Kidney (tissue), 22 donors: ENCODE results near the gene SLC25A18. TPM values are rescaled to one million over a fixed set of nuclear protein-coding genes. Genes with fewer than 3 reads are reported as not detected.

ENCODE experiments used
- DNase-seq, 5 donors: peaks; one replicate each; pipeline ENCODE4 v3.0.0-alpha.2; 2013 to 2020
- FAIRE-seq: peaks from 2 replicates; lab custom pipeline; 2012; peaks lifted over from hg19 to GRCh38; lab: Jason Lieb, UNC
- H3K27ac ChIP-seq, 2 donors: one replicate each; pipeline ENCODE4 v1.7.0; 2013; ENCODE audit warnings: low read depth in 2 of 2, low read length in 2 of 2, inconsistent platforms in 1 of 2
- H3K27me3 ChIP-seq: one replicate; pipeline ENCODE4 v1.7.1; 2013; ENCODE audit warnings: low read length, inconsistent platforms; ENCODE audit not compliant: control insufficient read depth, insufficient read depth
- H3K36me3 ChIP-seq, 3 donors: one replicate each; pipeline versions ENCODE4 v1.7.0 to v1.7.1; 2013; ENCODE audit warnings: low read length in 3 of 3, control low read depth in 1 of 3, inconsistent platforms in 1 of 3; ENCODE audit not compliant: insufficient read depth in 3 of 3, control insufficient read depth in 2 of 3
- H3K4me1 ChIP-seq, 3 donors: one replicate each; pipeline versions ENCODE4 v1.7.0 to v1.7.1; 2013; ENCODE audit warnings: low read length in 3 of 3, inconsistent platforms in 1 of 3, low read depth in 1 of 3; ENCODE audit not compliant: control insufficient read depth in 2 of 3, insufficient read depth in 2 of 3
- H3K4me3 ChIP-seq, 3 donors: one replicate each; pipeline versions ENCODE4 v1.7.0 to v1.8.1; 2013; ENCODE audit warnings: low read length in 3 of 3, control low read depth in 1 of 3, inconsistent platforms in 1 of 3
- H3K9ac ChIP-seq, 3 donors: one replicate each; pipeline versions ENCODE4 v1.7.0 to v1.7.1; 2013; ENCODE audit warnings: low read length in 3 of 3, control low read depth in 1 of 3, inconsistent platforms in 1 of 3
- H3K9me3 ChIP-seq, 3 donors: one replicate each; pipeline versions ENCODE4 v1.7.0 to v1.7.1; 2013; ENCODE audit warnings: low read length in 3 of 3, control low read depth in 1 of 3, inconsistent platforms in 1 of 3; ENCODE audit not compliant: control insufficient read depth in 2 of 3, insufficient read depth in 1 of 3
- intact Hi-C: fragments of 100-400 bp; cut with DNase I; formaldehyde crosslinking; loops from one replicate; pipeline ENCODE4 v1.11.1; 2022
- long read RNA-seq, 10 donors: library from polyadenylated mRNA in 1 of 10; unstranded in 1 of 10; transcript quantifications; one replicate each; pipeline ENCODE4 v2.0.0 and lab custom pipeline, GENCODE V29; 2021 to 2026
- polyA plus RNA-seq: library from polyadenylated mRNA; stranded (reverse); fragments of 350-450 nt; fragmentation: Illumina TruSeq; extraction: RNeasy Lipid Tissue Mini Kit (QIAGEN cat#74804); gene quantifications from one replicate; pipeline ENCODE4 v1.2.3, GENCODE V29; 2014; ENCODE audit warnings: low read depth, low replicate concordance; ENCODE audit not compliant: insufficient read depth
- total RNA-seq: library from RNA; stranded (reverse); fragmentation: NEBNext Ultra II Directional; extraction: Animal tissue kit (Norgen Biotek cat#: 25700); gene quantifications from one replicate; pipeline ENCODE4 v1.2.1, GENCODE V29; 2021
- TF ChIP-seq, protein P1 (sequence below): IDR thresholded peaks from 3 replicates; pipeline ENCODE4 v1.5.1; 2012; ENCODE audit warnings: mild to moderate bottlenecking, moderate library complexity, borderline replicate concordance; ENCODE audit not compliant: insufficient read depth; ENCODE audit errors: extremely low read depth
- donor health status: control.
- donor health status: control.
- donor health status: control.
- donor health status: control.
- donor health status: control.
- donor health status: DM: yes; HTN: yes; CAD: no.
- donor health status: Normal renal cell carcinoma (clear cell type).

The SLC25A18 gene, protein sequence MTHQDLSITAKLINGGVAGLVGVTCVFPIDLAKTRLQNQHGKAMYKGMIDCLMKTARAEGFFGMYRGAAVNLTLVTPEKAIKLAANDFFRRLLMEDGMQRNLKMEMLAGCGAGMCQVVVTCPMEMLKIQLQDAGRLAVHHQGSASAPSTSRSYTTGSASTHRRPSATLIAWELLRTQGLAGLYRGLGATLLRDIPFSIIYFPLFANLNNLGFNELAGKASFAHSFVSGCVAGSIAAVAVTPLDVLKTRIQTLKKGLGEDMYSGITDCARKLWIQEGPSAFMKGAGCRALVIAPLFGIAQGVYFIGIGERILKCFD
- 0.41 TPM for total RNA-seq
- polyA plus RNA-seq = 1.1 TPM
- long read RNA-seq, donor 1 = 0 reads
- long read RNA-seq, donor 2, partial matches to known transcripts = 45 of 100 reads
- long read RNA-seq, donor 2, other reads (novel, unspliced or antisense) = 55 of 100 reads
- long read RNA-seq, donor 3, partial matches to known transcripts = 85 of 191 reads
- long read RNA-seq, donor 3, other reads (novel, unspliced or antisense) = 106 of 191 reads
- long read RNA-seq, donor 4 = 0 reads
- long read RNA-seq, donor 5 = 0 reads
- long read RNA-seq, donor 6 = 0 reads
- long read RNA-seq, donor 7 = 0 reads
- long read RNA-seq, donor 8 = 0 reads
- long read RNA-seq, donor 9 = 0 reads
- long read RNA-seq, donor 10 = 0 reads

DNA sequence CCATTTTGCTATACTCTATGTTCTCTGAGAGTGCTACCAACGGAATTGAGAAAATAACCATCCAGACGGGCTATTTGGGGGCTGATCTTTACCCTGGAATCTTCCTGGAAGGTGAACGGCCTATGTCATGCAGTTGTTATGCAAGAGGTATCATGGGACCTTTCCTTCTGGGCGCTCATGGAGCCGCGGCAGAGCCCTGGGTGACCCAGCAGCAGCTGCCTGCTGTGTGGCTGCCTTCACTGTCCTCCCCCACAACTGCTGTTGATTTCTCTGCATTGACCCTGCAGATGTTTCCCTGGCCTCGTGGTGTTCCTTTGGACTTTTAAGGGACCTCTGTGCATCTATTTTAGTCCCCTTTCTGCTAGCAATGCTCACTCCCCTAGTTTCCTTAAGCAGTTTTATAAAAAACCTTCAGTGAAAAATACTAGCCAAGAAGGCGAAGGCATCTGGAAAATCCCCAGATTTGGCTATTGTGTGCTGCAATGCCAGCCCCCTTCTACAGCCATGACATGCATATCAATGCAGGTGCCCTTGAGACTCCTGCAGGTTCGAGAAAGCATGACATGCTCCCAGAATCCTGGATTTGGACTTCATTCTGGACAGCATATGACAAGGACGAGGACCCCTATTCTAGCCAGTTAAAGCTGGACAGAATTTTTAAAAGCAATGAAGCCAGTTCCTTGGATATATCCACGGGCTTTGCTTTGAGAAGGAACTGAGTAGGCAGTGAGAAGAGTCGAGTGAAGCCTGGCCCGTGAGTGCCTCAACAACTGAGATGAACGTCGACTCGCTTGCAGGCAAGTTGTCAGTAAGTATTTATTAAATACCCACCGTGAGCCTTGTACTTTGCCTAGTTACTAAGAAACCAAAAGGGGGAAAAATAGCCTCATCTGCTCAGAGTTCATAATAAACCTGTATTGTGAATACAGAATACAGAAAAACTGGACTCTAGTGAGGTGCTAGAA is at the start of gene SLC25A18:
Gene SLC25A18 (plus strand): TSS at position 593 of the 965 bp plus-strand sequence. CDS start 16,447 bp downstream, outside the sequence.
- intact Hi-C loops = no loop called here
- TF ChIP-seq, protein P1, sequence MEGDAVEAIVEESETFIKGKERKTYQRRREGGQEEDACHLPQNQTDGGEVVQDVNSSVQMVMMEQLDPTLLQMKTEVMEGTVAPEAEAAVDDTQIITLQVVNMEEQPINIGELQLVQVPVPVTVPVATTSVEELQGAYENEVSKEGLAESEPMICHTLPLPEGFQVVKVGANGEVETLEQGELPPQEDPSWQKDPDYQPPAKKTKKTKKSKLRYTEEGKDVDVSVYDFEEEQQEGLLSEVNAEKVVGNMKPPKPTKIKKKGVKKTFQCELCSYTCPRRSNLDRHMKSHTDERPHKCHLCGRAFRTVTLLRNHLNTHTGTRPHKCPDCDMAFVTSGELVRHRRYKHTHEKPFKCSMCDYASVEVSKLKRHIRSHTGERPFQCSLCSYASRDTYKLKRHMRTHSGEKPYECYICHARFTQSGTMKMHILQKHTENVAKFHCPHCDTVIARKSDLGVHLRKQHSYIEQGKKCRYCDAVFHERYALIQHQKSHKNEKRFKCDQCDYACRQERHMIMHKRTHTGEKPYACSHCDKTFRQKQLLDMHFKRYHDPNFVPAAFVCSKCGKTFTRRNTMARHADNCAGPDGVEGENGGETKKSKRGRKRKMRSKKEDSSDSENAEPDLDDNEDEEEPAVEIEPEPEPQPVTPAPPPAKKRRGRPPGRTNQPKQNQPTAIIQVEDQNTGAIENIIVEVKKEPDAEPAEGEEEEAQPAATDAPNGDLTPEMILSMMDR = no peak
- H3K4me3 ChIP-seq = no peak within 1 kb of the TSS
- H3K9ac ChIP-seq = peak within 1 kb of the TSS in 1 of 3 donors; percentile 2
- H3K27ac ChIP-seq = peak within 1 kb of the TSS; percentile 30 to 80
- H3K36me3 ChIP-seq = no peaks in the 10 kb centered on the region
- H3K9me3 ChIP-seq = no peaks in the 10 kb centered on the region
- FAIRE-seq (no peak), DNase-seq (peak in 4 of 5 donors; percentile 49 to 78 (median 72))
- H3K4me1 ChIP-seq = peaks cover 7 to 14% (median 13%) of the 10 kb centered on the region in 3 donors
- H3K27me3 ChIP-seq = no peaks in the 10 kb centered on the region

DNA sequence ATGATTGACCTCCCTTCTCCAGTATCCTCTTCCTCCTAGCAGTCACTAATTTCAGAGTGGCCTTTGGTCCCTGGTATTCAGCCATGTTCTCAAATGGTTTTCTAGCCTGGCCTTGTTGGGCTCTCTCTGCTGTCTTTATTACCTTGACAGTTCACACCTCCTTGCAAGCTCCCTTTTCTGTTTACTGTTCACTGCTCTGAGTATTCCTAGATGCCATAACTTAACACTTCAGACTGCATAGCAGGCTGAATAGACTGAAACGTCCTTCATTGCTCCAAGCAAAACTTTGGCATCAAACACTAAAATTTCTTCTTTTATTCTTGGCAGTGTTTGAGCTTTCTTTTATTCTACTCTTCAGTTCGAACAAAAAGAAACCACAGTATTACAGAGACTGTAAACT is 49.7 kb upstream of the SLC25A18 start:
- H3K4me3 ChIP-seq = no peak overlapping the region
- TF ChIP-seq, protein P1 = no peak
- FAIRE-seq (no peak), DNase-seq (no peak)
- H3K27ac ChIP-seq = no peak overlapping the region
- no peaks in the 10 kb centered on the region for H3K4me1 ChIP-seq
- H3K36me3 ChIP-seq = peaks cover 0 to 2% (median 0%) of the 10 kb centered on the region in 3 donors
- H3K9ac ChIP-seq = no peak overlapping the region
- no peaks in the 10 kb centered on the region for H3K9me3 ChIP-seq
- no peaks in the 10 kb centered on the region for H3K27me3 ChIP-seq
- intact Hi-C loops = no loop called here

GRCh38 chr22:17514084-17514483 is 49.2 kb upstream of the SLC25A18 start:
- H3K9ac ChIP-seq = no peak overlapping the region
- H3K36me3 ChIP-seq = peaks cover 0 to 2% (median 0%) of the 10 kb centered on the region in 3 donors
- TF ChIP-seq, protein P1 = no peak
- intact Hi-C loops = no loop called here
- FAIRE-seq (no peak), DNase-seq (no peak)
- no peak overlapping the region for H3K27ac ChIP-seq
- H3K27me3 ChIP-seq = no peaks in the 10 kb centered on the region
- no peaks in the 10 kb centered on the region for H3K4me1 ChIP-seq
- no peaks in the 10 kb centered on the region for H3K9me3 ChIP-seq
- H3K4me3 ChIP-seq = no peak overlapping the region
